MM.1S (cell line): ENCODE measurements around the gene TEX19.

ENCODE experiments used
- DNase-seq: peaks from one replicate; pipeline ENCODE4 v3.0.0-alpha.2; 2015
- H2AFZ ChIP-seq: fragments of 300-600 bp; sonication (generic); 2 replicates; pipeline ENCODE4 v1.6.0; 2016; ENCODE audit warnings: antibody characterized with exemption, low read length
- H3F3A ChIP-seq: fragments of 300-600 bp; sonication (generic); 2 replicates; pipeline ENCODE4 v1.6.1; 2016; ENCODE audit warnings: mild to moderate bottlenecking, antibody characterized with exemption, low read length, moderate library complexity, mixed read lengths; ENCODE audit not compliant: insufficient read depth
- H3K27ac ChIP-seq: fragments of 300-600 bp; sonication (generic); 2 replicates; pipeline ENCODE4 v1.5.1; 2016; ENCODE audit warnings: mild to moderate bottlenecking, low read length
- H3K27me3 ChIP-seq: fragments of 300-600 bp; sonication (generic); replicated peaks from 2 replicates; pipeline ENCODE4 v1.6.0; 2016; ENCODE audit warnings: low read length; ENCODE audit not compliant: insufficient read depth
- H3K36me3 ChIP-seq: fragments of 300-600 bp; sonication (generic); replicated peaks from 2 replicates; pipeline ENCODE4 v1.6.1; 2016; ENCODE audit warnings: mild to moderate bottlenecking, low read length, mixed read lengths; ENCODE audit not compliant: insufficient read depth
- H3K4me1 ChIP-seq: fragments of 300-600 bp; sonication (generic); 2 replicates; pipeline ENCODE4 v1.6.1; 2016; ENCODE audit warnings: low read length, mixed read lengths
- H3K4me2 ChIP-seq: fragments of 300-600 bp; sonication (generic); 2 replicates; pipeline ENCODE4 v1.6.0; 2016; ENCODE audit warnings: low read depth, low read length
- H3K4me3 ChIP-seq: fragments of 300-600 bp; sonication (generic); 2 replicates; pipeline ENCODE4 v1.5.1; 2016; ENCODE audit warnings: low read length, mixed read lengths
- H3K79me2 ChIP-seq: fragments of 300-600 bp; sonication (generic); 2 replicates; pipeline ENCODE4 v1.6.1; 2016; ENCODE audit warnings: mixed run types, low read length, mixed read lengths
- H3K9ac ChIP-seq: fragments of 300-600 bp; sonication (generic); 2 replicates; pipeline ENCODE4 v1.6.1; 2016; ENCODE audit warnings: low read length, mixed read lengths
- H3K9me2 ChIP-seq: fragments of 300-600 bp; sonication (generic); replicated peaks from 2 replicates; pipeline ENCODE4 v1.6.1; 2016; ENCODE audit warnings: mild to moderate bottlenecking, low read length, mixed read lengths; ENCODE audit not compliant: insufficient read depth
- H3K9me3 ChIP-seq: fragments of 300-600 bp; sonication (generic); replicated peaks from 2 replicates; pipeline ENCODE4 v1.6.1; 2016; ENCODE audit warnings: mild to moderate bottlenecking, low read length, mixed read lengths; ENCODE audit not compliant: insufficient read depth
- H4K20me1 ChIP-seq: fragments of 300-600 bp; sonication (generic); 2 replicates; pipeline ENCODE4 v1.6.1; 2016; ENCODE audit warnings: mild to moderate bottlenecking, low read length, moderate library complexity, mixed read lengths; ENCODE audit not compliant: insufficient read depth
- EZH2 ChIP-seq: fragments of 300-600 bp; sonication (generic); optimal IDR thresholded peaks from 2 replicates; pipeline ENCODE3; 2017; ENCODE audit warnings: low read depth, mild to moderate bottlenecking, antibody characterized with exemption, low read length, mixed read lengths
- EZH2phosphoT487 ChIP-seq: fragments of 300-600 bp; sonication (generic); IDR thresholded peaks from 2 replicates; pipeline ENCODE4 v1.6.1; 2018; ENCODE audit warnings: antibody characterized with exemption, low read length
- TF ChIP-seq, protein P1 (sequence below): fragments of 300-600 bp; sonication (generic); IDR thresholded peaks from 2 replicates; pipeline ENCODE4 v1.5.1; 2016; ENCODE audit warnings: antibody characterized with exemption, low read length, mixed read lengths

Gene TEX19

DNA sequence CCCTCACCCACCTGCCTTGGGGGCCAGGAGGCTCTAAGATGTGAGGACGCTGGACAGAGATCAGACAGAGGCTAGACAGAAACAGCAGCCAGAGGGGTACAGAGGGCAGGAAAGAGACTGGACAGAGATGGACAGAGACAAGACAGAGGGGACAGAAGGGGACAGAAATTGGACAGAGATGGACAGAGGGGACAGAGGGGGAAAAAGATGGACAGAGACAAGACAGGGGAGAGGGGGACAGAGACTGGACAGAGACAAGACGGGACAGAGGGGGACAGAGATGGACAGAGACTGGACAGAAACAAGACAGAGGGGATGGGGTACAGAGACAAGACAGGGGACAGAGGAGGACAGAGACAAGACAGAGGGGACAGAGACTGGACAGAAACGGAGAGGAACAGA lies 28.7 kb downstream of the TEX19 start:
- Histone ChIP-seq H4K20me1 (no peaks in the 10 kb centered on the region), H3K27me3 (no peaks in the 10 kb centered on the region), H3K79me2 (no peaks in the 10 kb centered on the region), H3K9me3 (no peaks in the 10 kb centered on the region), H3K27ac (no peak overlapping the region), H3K9ac (no peak overlapping the region), H3K36me3 (no peaks in the 10 kb centered on the region), H3K4me3 (no peak overlapping the region), H2AFZ (no peak overlapping the region), H3F3A (no peaks in the 10 kb centered on the region), H3K4me2 (no peak overlapping the region), H3K9me2 (no peaks in the 10 kb centered on the region), H3K4me1 (no peaks in the 10 kb centered on the region)
- no peak for TF ChIP-seq EZH2phosphoT487
- TF ChIP-seq, protein P1, sequence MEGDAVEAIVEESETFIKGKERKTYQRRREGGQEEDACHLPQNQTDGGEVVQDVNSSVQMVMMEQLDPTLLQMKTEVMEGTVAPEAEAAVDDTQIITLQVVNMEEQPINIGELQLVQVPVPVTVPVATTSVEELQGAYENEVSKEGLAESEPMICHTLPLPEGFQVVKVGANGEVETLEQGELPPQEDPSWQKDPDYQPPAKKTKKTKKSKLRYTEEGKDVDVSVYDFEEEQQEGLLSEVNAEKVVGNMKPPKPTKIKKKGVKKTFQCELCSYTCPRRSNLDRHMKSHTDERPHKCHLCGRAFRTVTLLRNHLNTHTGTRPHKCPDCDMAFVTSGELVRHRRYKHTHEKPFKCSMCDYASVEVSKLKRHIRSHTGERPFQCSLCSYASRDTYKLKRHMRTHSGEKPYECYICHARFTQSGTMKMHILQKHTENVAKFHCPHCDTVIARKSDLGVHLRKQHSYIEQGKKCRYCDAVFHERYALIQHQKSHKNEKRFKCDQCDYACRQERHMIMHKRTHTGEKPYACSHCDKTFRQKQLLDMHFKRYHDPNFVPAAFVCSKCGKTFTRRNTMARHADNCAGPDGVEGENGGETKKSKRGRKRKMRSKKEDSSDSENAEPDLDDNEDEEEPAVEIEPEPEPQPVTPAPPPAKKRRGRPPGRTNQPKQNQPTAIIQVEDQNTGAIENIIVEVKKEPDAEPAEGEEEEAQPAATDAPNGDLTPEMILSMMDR, result no peak
- no peak for TF ChIP-seq EZH2
- DNase-seq, result no peak

DNA sequence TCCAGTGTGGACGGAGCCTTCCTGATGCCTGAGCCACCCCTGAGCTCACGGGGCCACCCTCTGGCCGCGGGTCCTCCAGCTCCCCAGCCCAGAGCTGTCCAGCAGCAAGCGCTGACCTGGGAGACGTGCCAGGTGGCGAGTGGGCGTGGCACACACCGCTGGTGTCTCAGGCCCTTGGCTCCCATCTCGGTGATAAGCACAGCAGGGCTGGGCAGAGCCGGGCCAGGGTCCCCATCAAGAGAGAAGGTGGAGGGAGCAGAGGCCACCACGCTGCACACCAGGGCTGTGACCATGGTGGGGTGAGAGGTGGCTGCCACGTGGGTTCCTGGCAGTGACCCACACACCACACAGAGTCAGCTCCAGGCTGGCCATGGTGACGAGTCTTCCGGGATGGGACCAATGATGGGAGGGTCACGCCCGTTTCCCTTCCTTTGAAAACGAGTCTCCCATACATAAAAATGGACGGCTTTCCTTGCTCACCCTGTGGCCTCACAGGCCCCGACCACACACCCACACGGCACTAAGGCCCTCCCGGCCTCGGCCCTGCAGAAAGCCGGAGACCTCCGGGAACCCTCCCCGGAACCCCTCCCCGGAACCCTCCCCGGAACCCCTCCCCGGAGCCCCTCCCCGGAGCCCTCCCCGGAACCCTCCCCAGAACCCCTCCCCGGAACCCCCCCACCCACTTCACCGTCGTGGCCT lies 29.3 kb downstream of the TEX19 start:
- H4K20me1 ChIP-seq, result no peaks in the 10 kb centered on the region
- no peak overlapping the region for H3K4me2 ChIP-seq
- DNase-seq, result no peak
- H3K79me2 ChIP-seq, result no peaks in the 10 kb centered on the region
- H3K4me1 ChIP-seq, result no peaks in the 10 kb centered on the region
- no peak overlapping the region for H2AFZ ChIP-seq
- H3K36me3 ChIP-seq, result no peaks in the 10 kb centered on the region
- H3K27me3 ChIP-seq, result no peaks in the 10 kb centered on the region
- no peak overlapping the region for H3K27ac ChIP-seq
- H3K4me3 ChIP-seq, result no peak overlapping the region
- H3K9ac ChIP-seq, result no peak overlapping the region
- no peaks in the 10 kb centered on the region for H3K9me3 ChIP-seq
- H3K9me2 ChIP-seq, result no peaks in the 10 kb centered on the region
- H3F3A ChIP-seq, result no peaks in the 10 kb centered on the region
- TF ChIP-seq, protein P1, result no peak
- TF ChIP-seq EZH2phosphoT487 (no peak), EZH2 (no peak)

GRCh38 chr17:82388922-82389283 lies 29.9 kb downstream of the TEX19 start:
- Histone ChIP-seq H3F3A (no peaks in the 10 kb centered on the region), H3K4me2 (no peak overlapping the region), H4K20me1 (no peaks in the 10 kb centered on the region), H3K27me3 (no peaks in the 10 kb centered on the region), H2AFZ (no peak overlapping the region), H3K4me3 (no peak overlapping the region), H3K9ac (no peak overlapping the region), H3K36me3 (no peaks in the 10 kb centered on the region), H3K4me1 (no peaks in the 10 kb centered on the region), H3K9me3 (no peaks in the 10 kb centered on the region), H3K79me2 (no peaks in the 10 kb centered on the region), H3K9me2 (no peaks in the 10 kb centered on the region), H3K27ac (no peak overlapping the region)
- DNase-seq, result no peak
- TF ChIP-seq EZH2phosphoT487 (no peak), EZH2 (no peak)
- TF ChIP-seq, protein P1, result no peak
